HUES48 (cell line): ENCODE data around the gene CCDC186.

Source experiments
- H3K27ac ChIP-seq: one replicate; pipeline ENCODE4 v1.7.0; 2013; ENCODE audit warnings: low read depth, low read length, inconsistent platforms
- H3K27me3 ChIP-seq: 2 replicates; pipeline ENCODE4 v1.6.1; 2013; ENCODE audit warnings: mild to moderate bottlenecking, low read length; ENCODE audit not compliant: control insufficient read depth, insufficient read depth
- H3K36me3 ChIP-seq: 2 replicates; pipeline ENCODE4 v1.6.1; 2013; ENCODE audit warnings: low read length; ENCODE audit not compliant: control insufficient read depth, insufficient read depth
- H3K4me1 ChIP-seq: 2 replicates; pipeline ENCODE4 v1.6.1; 2013; ENCODE audit warnings: mild to moderate bottlenecking, low read length; ENCODE audit not compliant: control insufficient read depth, insufficient read depth
- H3K4me3 ChIP-seq: 2 replicates; pipeline ENCODE4 v1.5.1; 2013; ENCODE audit warnings: mild to moderate bottlenecking, low read depth, low read length
- H3K9ac ChIP-seq: 2 replicates; pipeline ENCODE4 v1.6.1; 2013; ENCODE audit warnings: mild to moderate bottlenecking, low read depth, low read length, moderate library complexity
- H3K9me3 ChIP-seq: 2 replicates; pipeline ENCODE4 v1.6.1; 2013; ENCODE audit warnings: low read length; ENCODE audit not compliant: control insufficient read depth, insufficient read depth

CCDC186 gene

DNA sequence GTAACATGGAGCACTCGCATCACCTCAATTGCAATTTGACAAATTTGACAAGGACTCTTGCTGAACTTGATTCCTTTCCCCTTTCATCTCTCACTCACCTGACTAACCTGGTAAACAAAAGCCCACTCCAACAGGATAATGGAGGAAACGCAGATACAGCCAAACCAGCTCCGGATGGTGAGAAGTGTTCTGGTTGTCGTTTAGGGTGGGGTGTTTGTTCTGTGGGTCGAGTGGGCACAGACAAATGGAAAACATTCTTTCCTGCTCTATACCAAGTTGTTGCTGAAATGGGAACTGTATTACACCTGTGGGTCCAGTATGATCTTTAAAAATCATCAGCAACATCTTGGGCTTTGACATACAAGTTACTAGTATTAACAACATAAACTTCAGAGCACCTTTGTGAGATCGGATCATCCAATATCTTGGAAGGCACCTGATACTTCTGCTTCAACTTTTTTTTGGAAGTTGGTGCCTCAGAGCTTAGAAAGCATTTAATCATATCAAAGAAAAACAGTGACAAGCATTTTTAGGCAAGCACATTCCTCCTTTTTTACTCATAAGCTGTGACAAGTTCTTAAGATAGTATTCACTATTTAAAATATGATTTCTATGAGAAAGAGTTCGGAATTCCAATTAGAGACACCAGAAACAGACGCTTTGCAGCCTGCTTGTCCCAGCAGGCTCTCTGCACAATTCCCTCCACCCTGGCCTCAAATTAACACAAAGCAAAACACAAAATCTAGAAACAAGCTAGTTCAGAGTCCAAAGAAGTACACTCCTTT lies 58.1 kb downstream of the CCDC186 start:
- Histone ChIP-seq H3K9me3 (no peaks in the 10 kb centered on the region), H3K4me3 (no peak overlapping the region), H3K27me3 (no peaks in the 10 kb centered on the region), H3K9ac (no peak overlapping the region), H3K4me1 (no peaks in the 10 kb centered on the region; the same call in 1 of the 2 replicates), H3K36me3 (no peaks in the 10 kb centered on the region), H3K27ac (no peak overlapping the region)

DNA sequence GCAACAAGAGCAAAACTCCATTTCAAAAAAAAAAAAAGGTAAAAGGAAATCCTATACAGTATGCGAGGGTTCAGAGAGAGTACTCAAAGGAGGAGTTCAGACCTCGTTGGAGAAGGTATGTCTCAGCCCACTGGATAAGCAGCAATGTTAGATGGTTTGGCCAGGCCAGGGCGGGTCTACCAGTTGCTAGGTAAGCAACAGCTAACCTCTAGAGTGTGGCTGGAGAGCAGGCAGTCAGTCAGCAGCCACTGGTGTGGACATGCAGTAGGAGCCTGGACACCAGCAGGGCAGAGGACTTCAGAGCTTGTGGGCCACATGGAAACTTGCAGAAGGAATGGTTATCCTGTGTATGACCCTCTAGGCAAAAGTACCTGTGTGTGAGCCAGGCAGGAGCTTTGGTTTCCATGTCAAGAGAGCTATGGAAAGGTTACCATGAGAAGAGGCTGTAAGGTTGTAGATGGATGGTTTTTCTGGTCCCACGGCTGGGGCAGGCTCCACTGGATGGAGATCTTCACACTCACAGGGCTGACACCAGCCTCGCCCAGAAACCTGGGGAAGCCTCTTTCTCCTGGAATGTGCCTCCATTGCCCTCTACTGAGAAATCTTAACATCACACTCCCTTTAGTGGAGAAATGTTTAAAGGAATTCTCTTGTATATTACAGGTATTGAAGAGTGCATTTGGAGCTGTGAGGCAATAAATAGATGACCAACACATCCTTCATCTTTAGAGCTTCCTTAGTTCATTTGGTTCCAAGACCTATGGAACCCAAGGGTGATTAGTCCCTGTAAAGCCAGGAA lies 63.6 kb downstream of the CCDC186 start:
- H3K9ac ChIP-seq = no peak overlapping the region
- no peaks in the 10 kb centered on the region for H3K36me3 ChIP-seq
- H3K4me1 ChIP-seq = no peaks in the 10 kb centered on the region
- no peak overlapping the region for H3K27ac ChIP-seq
- no peaks in the 10 kb centered on the region for H3K9me3 ChIP-seq
- H3K27me3 ChIP-seq = no peaks in the 10 kb centered on the region
- H3K4me3 ChIP-seq = no peak overlapping the region

DNA sequence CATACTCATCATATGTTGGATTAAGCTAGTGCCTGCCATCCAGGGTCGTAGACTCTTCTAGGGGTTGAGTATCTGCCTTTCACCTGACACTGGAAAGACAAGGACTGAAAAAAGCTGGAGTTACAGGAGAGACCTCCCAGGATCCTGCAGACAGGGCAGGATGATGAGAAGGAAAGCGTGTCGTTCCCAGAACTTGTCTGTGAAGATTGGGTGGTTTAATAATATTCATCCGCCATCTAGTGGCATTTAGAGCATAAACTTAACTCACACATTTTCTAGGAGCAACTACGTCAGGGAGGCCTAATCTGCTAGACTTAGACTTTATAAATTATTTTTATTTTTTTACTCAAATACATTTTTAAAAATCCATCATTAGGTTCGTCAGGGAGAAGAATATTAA lies 70.7 kb downstream of the CCDC186 start:
- no peak overlapping the region for H3K27ac ChIP-seq
- peaks cover 28% of the 10 kb centered on the region for H3K27me3 ChIP-seq
- H3K4me3 ChIP-seq = no peak overlapping the region
- no peaks in the 10 kb centered on the region for H3K9me3 ChIP-seq
- H3K9ac ChIP-seq = no peak overlapping the region
- H3K36me3 ChIP-seq = no peaks in the 10 kb centered on the region
- H3K4me1 ChIP-seq = peaks cover 4% of the 10 kb centered on the region; the same call in 1 of the 2 replicates

DNA sequence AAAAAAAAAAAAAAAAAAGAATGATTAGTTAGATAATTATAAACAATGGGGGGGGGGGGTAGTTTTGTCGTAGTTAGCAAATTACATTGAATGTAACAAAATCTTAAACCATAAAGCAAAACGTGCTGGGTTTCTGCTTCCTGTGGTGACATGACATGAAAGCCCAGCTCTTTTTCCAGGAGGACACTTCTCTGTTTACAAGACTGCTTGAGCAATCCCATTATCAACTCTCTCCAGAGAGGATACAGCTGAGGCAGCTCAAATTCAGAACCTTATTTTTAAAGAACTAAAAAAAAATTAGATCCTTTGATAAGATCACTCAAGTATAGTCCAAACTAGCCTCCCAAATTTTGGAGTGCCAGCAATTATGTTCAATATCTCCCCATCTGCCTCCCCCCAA lies 71.7 kb downstream of the CCDC186 start:
- peaks cover 4% of the 10 kb centered on the region; the same call in 1 of the 2 replicates for H3K4me1 ChIP-seq
- H3K27ac ChIP-seq = no peak overlapping the region

DNA sequence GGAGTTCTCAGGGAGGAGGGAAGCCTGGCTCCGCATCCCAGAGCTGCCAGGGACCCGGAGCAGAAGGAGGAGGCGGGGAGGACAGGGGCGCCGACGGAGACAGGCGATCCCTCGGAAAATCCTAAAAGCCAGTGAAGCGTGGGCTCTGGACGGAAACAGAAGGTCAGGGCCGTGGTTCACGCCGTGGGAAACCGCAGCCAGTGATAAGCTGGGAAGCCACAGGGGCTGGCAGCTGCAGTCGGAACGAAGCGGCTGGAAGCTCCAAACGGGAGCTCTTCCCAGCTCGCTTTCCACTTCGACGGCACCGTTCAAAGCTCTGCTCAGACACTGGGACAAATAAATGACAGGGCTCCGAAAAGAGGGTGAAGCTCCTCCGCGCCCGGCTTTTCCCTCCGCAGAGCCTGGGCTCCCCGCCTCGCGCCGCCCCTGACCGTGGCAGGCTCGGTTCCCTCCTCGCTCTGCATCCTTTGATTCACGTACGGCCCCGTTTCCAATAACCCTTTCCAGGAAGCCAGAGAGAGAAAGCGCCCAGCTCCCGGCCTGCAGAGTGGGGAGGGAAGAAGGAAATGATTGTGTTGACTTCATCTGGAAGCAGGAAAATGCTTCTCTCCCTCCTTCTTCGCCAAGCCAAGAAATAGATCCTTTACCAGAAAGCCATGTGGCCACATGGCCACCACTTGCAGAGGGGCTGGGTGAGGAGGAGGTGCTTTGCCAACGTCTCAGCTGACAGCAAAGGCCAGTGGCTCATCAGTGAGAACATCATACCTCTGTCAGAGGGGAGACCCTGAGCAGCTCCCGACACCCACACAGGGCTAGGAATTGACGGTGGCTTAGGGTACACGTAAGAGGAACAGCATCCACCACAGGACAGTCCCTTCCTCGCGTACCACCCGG lies 72.9 kb downstream of the CCDC186 start:
- H3K27ac ChIP-seq = no peak overlapping the region

More for the DNA sequence above, 71.7 kb downstream of the CCDC186 start:
- Histone ChIP-seq H3K9me3 (no peaks in the 10 kb centered on the region), H3K9ac (no peak overlapping the region), H3K4me3 (no peak overlapping the region), H3K36me3 (no peaks in the 10 kb centered on the region), H3K27me3 (peaks cover 28% of the 10 kb centered on the region)

DNA sequence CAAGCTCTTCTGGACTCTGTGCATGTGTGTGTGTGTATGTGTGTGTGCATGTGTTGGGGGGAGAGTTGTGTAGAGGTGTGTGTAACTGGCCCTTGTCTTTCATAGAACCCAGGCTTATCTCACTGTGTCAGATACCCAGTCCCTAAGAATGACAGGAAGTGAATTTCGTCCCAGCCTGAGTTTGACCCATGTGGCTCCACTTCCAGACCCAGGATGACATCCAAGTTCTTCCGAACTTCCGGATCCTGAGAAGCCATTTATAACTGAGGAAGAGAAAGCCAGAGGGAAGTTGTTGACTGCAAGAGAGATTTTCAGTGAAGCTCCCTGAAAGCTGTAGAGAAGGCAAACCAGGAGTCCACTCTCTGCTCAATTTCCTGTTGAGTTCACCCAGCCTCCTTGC lies 77.1 kb downstream of the CCDC186 start:
- Histone ChIP-seq H3K27ac (no peak overlapping the region), H3K27me3 (peaks cover 24% of the 10 kb centered on the region), H3K9ac (no peak overlapping the region), H3K9me3 (no peaks in the 10 kb centered on the region), H3K36me3 (no peaks in the 10 kb centered on the region), H3K4me3 (no peak overlapping the region), H3K4me1 (peaks cover 4% of the 10 kb centered on the region; the same call in 1 of the 2 replicates)

More for the DNA sequence above, 72.9 kb downstream of the CCDC186 start:
- Histone ChIP-seq H3K4me1 (peaks cover 4% of the 10 kb centered on the region; the same call in 1 of the 2 replicates), H3K36me3 (no peaks in the 10 kb centered on the region), H3K9me3 (no peaks in the 10 kb centered on the region), H3K27me3 (peaks cover 28% of the 10 kb centered on the region), H3K9ac (no peak overlapping the region), H3K4me3 (peak overlapping the region; percentile 58)

DNA sequence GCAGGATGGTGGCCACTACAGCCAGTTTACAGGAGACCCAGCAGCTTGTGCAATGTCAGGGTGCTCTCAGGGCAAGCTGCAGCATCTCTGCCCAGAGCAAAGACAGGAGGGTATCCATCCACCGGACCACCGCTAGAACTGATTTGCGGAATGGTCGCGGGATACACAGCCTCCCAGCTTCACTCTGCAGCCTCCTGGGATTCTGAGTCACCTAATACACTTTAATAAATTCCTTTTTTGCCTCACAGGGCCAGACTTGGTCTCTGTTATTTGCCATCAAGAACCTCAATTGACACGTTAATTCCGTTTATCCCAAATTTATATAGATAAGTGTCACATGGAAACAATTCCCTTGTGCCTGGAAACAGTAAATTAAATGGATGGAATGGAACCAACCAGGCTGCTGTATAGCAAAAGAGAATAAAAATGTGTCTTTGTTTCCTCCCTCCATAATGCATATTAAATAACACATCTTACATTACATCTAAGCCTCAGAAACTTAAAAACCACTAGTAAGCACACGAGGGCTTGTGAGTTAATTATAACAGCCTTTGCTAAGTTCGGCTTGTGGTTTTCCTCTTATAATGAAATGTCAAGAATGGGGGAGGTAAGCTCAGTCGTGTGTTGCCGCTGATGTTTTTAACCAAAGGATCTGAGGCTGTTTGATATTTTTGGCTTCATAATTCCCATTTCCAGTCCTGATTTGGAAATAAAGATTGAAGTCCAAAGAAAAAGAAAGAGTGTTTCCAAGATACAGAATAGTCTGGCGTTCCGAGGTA lies 78.3 kb downstream of the CCDC186 start:
- Histone ChIP-seq H3K9ac (no peak overlapping the region), H3K4me1 (no peaks in the 10 kb centered on the region), H3K4me3 (no peak overlapping the region), H3K36me3 (no peaks in the 10 kb centered on the region), H3K27ac (no peak overlapping the region), H3K9me3 (no peaks in the 10 kb centered on the region), H3K27me3 (peaks cover 13% of the 10 kb centered on the region)

DNA sequence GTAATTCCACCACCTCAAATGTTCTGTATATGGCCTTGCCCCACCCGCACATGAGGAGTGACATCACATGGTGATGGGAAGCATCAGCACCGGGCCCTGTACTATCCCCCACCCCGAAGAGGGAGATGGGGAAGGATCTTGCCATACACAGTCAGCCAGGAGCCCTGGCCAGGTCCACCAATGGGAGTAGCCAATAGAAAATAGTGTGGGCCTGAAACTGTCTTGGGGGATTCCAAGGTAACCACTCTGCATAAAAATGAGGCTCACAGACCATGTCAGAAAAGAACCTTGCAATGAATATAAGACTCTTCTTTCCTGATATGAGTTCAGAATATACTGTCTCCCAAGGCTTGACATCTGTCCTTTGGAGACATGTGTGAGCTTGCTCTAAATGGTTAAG lies 79.2 kb downstream of the CCDC186 start:
- H3K9ac ChIP-seq = no peak overlapping the region
- H3K9me3 ChIP-seq = no peaks in the 10 kb centered on the region
- no peak overlapping the region for H3K27ac ChIP-seq
- H3K4me3 ChIP-seq = no peak overlapping the region
- peaks cover 4% of the 10 kb centered on the region for H3K27me3 ChIP-seq
- no peaks in the 10 kb centered on the region for H3K36me3 ChIP-seq
- H3K4me1 ChIP-seq = no peaks in the 10 kb centered on the region

DNA sequence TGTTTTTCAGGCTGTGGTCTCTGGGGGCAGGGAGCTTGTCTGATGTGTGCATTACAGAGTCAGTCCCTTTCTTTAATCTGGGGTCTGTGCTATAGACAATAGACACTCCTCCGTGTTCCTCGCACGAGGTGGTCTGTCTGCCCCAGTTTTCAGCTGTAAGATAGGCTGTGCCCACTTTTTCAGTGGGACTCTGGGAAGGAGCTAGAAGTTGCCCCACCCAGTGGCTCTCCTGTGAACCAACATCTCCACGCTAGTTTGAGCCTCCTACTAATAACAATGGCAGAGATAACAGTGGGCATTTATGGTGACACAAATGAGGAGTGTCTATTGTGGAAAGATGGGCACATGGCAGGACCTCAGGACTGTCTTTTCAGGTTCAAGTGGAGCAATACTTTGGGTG lies 86.3 kb downstream of the CCDC186 start:
- no peaks in the 10 kb centered on the region for H3K36me3 ChIP-seq
- H3K27me3 ChIP-seq = no peaks in the 10 kb centered on the region
- H3K9me3 ChIP-seq = no peaks in the 10 kb centered on the region
- no peak overlapping the region for H3K27ac ChIP-seq
- no peak overlapping the region for H3K4me3 ChIP-seq
- no peaks in the 10 kb centered on the region for H3K4me1 ChIP-seq
- no peak overlapping the region for H3K9ac ChIP-seq

DNA sequence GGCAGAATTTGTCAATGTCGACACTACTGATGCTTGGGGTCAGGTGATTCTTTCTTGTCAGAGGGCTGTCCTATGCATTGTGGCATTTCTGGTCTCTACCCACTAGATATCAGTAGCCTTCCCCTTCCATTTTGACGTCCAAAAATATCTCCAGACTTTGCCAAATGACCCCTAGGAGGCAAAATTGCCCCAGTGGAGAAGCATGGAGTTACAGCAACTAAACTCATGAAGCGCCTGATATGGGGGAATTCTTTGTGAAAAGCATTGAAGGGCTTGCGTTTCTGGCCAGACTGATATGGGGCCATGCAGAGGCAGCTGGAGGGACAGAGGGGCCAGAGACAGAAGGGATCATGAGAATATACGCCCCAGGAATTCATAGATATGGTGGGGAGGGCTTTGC lies 86.7 kb downstream of the CCDC186 start:
- no peak overlapping the region for H3K27ac ChIP-seq

More for the DNA sequence above, 86.7 kb downstream of the CCDC186 start:
- H3K36me3 ChIP-seq = no peaks in the 10 kb centered on the region
- no peaks in the 10 kb centered on the region for H3K27me3 ChIP-seq
- no peaks in the 10 kb centered on the region for H3K9me3 ChIP-seq
- H3K4me3 ChIP-seq = no peak overlapping the region
- no peak overlapping the region for H3K9ac ChIP-seq
- no peaks in the 10 kb centered on the region for H3K4me1 ChIP-seq
